ENCODE results near the gene WNT8B. TPM values are rescaled to one million over a fixed set of nuclear protein-coding genes. Genes with fewer than 3 reads are reported as not detected.

Gene WNT8B
- total RNA-seq, 1 experiment from 2014 or later, result 0.14 TPM

- no peak overlapping the region for H3K4me3 ChIP-seq (ENCODE audit: low read depth, low read length)
These were observed 60.1 kb downstream of the WNT8B start for GRCh38 chr10:100522945-100523344.

GRCh38 chr10:100524206-100524605, 61.4 kb downstream of the WNT8B start:
- Histone ChIP-seq H3K4me1 (peaks cover 6% of the 10 kb centered on the region), H3K4me3 (ENCODE audit: low read depth, low read length) (no peak overlapping the region), H3K9me3 (no peaks in the 10 kb centered on the region), H3K36me3 (ENCODE audit: control insufficient read depth, insufficient read depth, low read length) (peaks cover 5% of the 10 kb centered on the region), H3K27me3 (replicated peaks; ENCODE audit: control insufficient read depth, insufficient read depth, low read length) (no peaks in the 10 kb centered on the region)
- intact Hi-C loops (cut with micrococcal nuclease; ENCODE audit: unreplicated experiment), result no loop called here
- Mint-ChIP-seq H3K27ac (ENCODE audit: unreplicated experiment) (no peak overlapping the region), H3K4me3 (ENCODE audit: unreplicated experiment) (no peak overlapping the region), H3K4me1 (ENCODE audit: low read depth, unreplicated experiment) (peaks cover 7% of the 10 kb centered on the region), H3K9me3 (ENCODE audit: unreplicated experiment) (no peaks in the 10 kb centered on the region), H3K36me3 (ENCODE audit: insufficient read depth, unreplicated experiment) (peaks cover 19% of the 10 kb centered on the region), H3K27me3 (ENCODE audit: insufficient read depth, unreplicated experiment) (no peaks in the 10 kb centered on the region)
- DNase-seq, result no peak
- no TSS peak for BruUV-seq (replicated peaks)
- POLR2A ChIA-PET, result interaction anchor here (1.1 kb wide), 1 partner anchor 11 kb away, joined by 6 read pairs; the partner anchor contains the start of gene HIF1AN
- CTCF ChIA-PET, result interaction anchor here (1.6 kb wide), 1 partner anchor 12 kb away, joined by 4 read pairs; the partner anchor contains the start of gene HIF1AN
- TF ChIP-seq CTCF (IDR thresholded peaks at IDR 0.05; ENCODE audit: insufficient read depth in 1 of 2, low read depth in 1 of 2, low read length in 1 of 2, severe bottlenecking in 1 of 2, unreplicated experiment in 1 of 2), result no peak

More at GRCh38 chr10:100522945-100523344, 60.1 kb downstream of the WNT8B start:
- Histone ChIP-seq H3K27me3 (replicated peaks; ENCODE audit: control insufficient read depth, insufficient read depth, low read length) (no peaks in the 10 kb centered on the region), H3K36me3 (ENCODE audit: control insufficient read depth, insufficient read depth, low read length) (peaks cover 5% of the 10 kb centered on the region), H3K4me1 (no peaks in the 10 kb centered on the region), H3K9me3 (no peaks in the 10 kb centered on the region)
- H3K27me3 Mint-ChIP-seq (ENCODE audit: insufficient read depth, unreplicated experiment), result no peaks in the 10 kb centered on the region
- no peak overlapping the region for H3K27ac Mint-ChIP-seq (ENCODE audit: unreplicated experiment)
- H3K4me1 Mint-ChIP-seq (ENCODE audit: low read depth, unreplicated experiment), result no peaks in the 10 kb centered on the region
- H3K9me3 Mint-ChIP-seq (ENCODE audit: unreplicated experiment), result no peaks in the 10 kb centered on the region
- intact Hi-C loops (cut with micrococcal nuclease; ENCODE audit: unreplicated experiment), result no loop called here
- H3K4me3 Mint-ChIP-seq (ENCODE audit: unreplicated experiment), result no peak overlapping the region
- peaks cover 18% of the 10 kb centered on the region for H3K36me3 Mint-ChIP-seq (ENCODE audit: insufficient read depth, unreplicated experiment)
- BruUV-seq (replicated peaks), result no TSS peak
- CTCF ChIA-PET, result interaction anchor here (1.1 to 2.1 kb wide), 2 partner anchors 14 to 41 kb away, joined by 3 to 6 read pairs; no protein-coding TSS in a partner anchor
- no peak for TF ChIP-seq CTCF (IDR thresholded peaks at IDR 0.05; ENCODE audit: insufficient read depth in 1 of 2, low read depth in 1 of 2, low read length in 1 of 2, severe bottlenecking in 1 of 2, unreplicated experiment in 1 of 2)
- POLR2A ChIA-PET, result no interaction called here
- DNase-seq, result no peak

GRCh38 chr10:100524638-100525037, 61.8 kb downstream of the WNT8B start:
- Mint-ChIP-seq H3K4me3 (ENCODE audit: unreplicated experiment) (no peak overlapping the region), H3K9me3 (ENCODE audit: unreplicated experiment) (no peaks in the 10 kb centered on the region), H3K36me3 (ENCODE audit: insufficient read depth, unreplicated experiment) (peaks cover 24% of the 10 kb centered on the region), H3K27ac (ENCODE audit: unreplicated experiment) (no peak overlapping the region), H3K4me1 (ENCODE audit: low read depth, unreplicated experiment) (peaks cover 7% of the 10 kb centered on the region), H3K27me3 (ENCODE audit: insufficient read depth, unreplicated experiment) (no peaks in the 10 kb centered on the region)
- CTCF ChIA-PET, result interaction anchor here (1.6 kb wide), 1 partner anchor 11 kb away, joined by 4 read pairs; the partner anchor contains the start of gene HIF1AN
- Histone ChIP-seq H3K27me3 (replicated peaks; ENCODE audit: control insufficient read depth, insufficient read depth, low read length) (no peaks in the 10 kb centered on the region), H3K4me1 (peaks cover 6% of the 10 kb centered on the region), H3K9me3 (no peaks in the 10 kb centered on the region), H3K4me3 (ENCODE audit: low read depth, low read length) (no peak overlapping the region), H3K36me3 (ENCODE audit: control insufficient read depth, insufficient read depth, low read length) (peaks cover 5% of the 10 kb centered on the region)
- no peak for DNase-seq
- intact Hi-C loops (cut with micrococcal nuclease; ENCODE audit: unreplicated experiment), result no loop called here
- BruUV-seq (replicated peaks), result no TSS peak
- POLR2A ChIA-PET, result interaction anchor here (1.1 kb wide), 1 partner anchor 11 kb away, joined by 6 read pairs; the partner anchor contains the start of gene HIF1AN
- peak in 1 of 2 experiments; percentile 14 for TF ChIP-seq CTCF (IDR thresholded peaks at IDR 0.05; ENCODE audit: insufficient read depth in 1 of 2, low read depth in 1 of 2, low read length in 1 of 2, severe bottlenecking in 1 of 2, unreplicated experiment in 1 of 2)

Data from Caco-2 (cell line).